Stimulated activated CD4-positive, alpha-beta T cell treated with anti-CD3 and anti-CD28 coated beads, Interleukin-15, amount 100 ng/mL, for 48 hours (primary cell): ENCODE measurements around the gene FBXO33.
"Not testable (repeated sequence)": the region's sequence is repeated elsewhere in the genome, so short reads cannot be mapped to it uniquely, and the experiment has no call there.

Source experiments
- DNase-seq, 2 donors: peaks; one replicate each; pipeline ENCODE4 v3.0.0-alpha.2; 2020; ENCODE audit warnings: low read depth in 2 of 2

Gene FBXO33

DNA sequence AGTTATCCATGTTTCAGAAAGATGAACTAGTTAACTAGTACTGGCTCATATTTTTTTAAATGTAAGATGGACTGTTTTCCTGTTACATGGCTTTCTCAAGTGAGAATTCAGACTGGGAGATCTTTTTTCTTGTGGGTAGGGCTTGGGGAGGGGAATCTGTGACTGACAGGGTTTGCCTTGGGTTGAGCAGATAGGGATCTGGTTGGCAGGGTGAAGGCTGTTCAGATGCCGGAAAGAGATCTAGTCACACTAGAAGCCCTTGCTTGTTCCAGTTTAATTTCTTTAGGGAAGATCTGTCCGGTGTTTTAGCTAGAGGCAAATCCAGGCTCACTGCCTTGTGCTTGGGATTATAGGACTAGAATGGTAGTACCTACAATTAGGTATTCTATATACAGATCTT, 63.2 kb downstream of the FBXO33 start:
- no peak for DNase-seq

DNA sequence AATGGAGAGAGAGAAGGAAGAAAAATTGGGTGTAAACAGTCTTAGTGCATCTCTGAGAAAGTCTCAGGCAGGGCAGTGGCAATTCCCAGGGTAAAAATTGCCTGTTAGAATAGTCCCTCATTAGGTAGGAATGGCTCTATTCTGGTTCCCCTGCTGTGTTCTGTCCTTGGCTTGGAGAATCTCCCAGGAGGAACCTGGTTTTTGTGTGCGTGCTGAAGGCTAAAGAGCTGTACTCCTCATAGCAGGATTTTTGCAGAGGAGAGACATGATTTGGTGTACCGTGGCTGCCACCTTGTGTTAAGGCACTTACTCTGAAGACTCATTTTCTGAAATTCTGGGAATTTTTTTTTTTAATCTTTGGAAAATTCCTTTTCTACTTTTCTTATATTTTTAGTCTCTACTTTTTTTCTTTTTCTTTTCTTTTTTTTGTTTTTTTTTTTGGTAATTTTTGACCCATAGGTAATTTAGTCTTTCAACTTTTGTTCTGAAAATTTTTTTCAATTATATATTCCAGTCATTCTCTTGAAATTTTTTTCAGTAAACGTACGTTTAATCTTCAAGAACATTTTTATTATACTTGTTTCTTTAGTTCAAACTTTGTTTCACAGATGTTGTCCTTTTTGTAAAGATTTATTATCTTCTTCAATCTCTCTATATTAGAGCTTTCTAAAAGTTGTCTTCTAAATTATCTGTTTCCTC, 63.8 kb downstream of the FBXO33 start:
- DNase-seq, result no peak

DNA sequence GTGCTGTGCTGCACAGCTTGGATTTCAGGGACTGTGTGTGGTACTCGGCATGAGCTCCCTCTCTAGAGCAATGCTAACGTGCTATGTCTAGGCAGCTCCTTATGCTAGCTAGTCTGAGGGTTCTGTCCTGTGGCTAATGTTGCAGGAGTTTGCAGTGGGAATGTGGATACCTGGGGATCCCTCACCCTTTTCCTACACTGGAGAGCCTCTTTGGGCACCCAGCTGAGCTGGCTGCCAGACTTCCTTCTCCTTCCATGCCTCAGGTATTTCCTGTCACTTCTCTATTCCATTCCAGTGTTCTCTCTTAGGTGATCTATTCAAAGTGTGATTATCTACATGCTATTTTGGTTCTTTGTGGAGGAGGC, 64.9 kb downstream of the FBXO33 start:
- no peak for DNase-seq

GRCh38 chr14:39366460-39367386, 65.5 kb downstream of the FBXO33 start:
- DNase-seq, result no peak

DNA sequence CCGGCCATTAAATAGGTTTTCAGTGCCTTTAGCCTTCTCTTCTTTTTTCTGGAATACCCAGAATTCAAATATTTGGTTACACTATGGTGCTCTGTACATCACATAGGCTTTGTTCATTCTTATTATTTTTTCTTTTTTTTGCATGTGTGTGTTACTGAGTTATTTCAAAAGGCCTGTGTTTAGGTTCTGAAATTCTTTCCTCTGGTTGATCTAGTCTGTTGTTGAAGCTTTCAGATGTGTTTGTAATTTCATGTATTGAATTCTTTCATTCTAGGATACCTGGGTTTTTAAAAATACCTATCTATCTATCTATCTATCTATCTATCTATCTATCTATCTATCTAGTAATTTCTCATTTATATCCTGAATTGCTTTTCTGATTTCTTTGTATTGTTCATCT, 66.9 kb downstream of the FBXO33 start:
- no peak for DNase-seq

DNA sequence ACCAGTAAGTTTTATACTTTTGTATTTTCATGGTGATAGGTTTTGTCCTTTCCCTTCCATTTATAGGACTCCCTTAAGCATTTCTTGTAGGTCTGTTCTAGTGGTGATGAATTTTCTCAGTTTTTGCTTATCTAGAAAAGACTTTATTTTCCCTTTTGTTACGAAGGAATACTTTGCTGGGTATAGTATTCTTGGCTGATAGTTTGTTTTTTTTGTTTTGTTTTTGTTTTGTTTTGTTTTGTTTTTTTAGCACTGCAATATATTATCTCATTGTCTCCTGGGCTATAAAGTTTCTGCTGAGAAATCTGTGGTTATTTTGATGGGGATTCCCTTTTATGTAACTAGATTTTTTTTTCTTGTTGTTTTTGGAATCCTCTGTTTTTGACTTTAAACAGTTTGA, 67.7 kb downstream of the FBXO33 start:
- DNase-seq, result no peak

- not testable (repeated sequence) for DNase-seq
Measured at GRCh38 chr14:39361556-39361955, 70.7 kb downstream of the FBXO33 start.

GRCh38 chr14:39360316-39360715, 71.9 kb downstream of the FBXO33 start:
- DNase-seq, result no peak

GRCh38 chr14:39359069-39359468, 73.2 kb downstream of the FBXO33 start:
- not testable (repeated sequence) for DNase-seq

- DNase-seq, result no peak
Measured at GRCh38 chr14:39351708-39352107, 80.5 kb downstream of the FBXO33 start.

DNA sequence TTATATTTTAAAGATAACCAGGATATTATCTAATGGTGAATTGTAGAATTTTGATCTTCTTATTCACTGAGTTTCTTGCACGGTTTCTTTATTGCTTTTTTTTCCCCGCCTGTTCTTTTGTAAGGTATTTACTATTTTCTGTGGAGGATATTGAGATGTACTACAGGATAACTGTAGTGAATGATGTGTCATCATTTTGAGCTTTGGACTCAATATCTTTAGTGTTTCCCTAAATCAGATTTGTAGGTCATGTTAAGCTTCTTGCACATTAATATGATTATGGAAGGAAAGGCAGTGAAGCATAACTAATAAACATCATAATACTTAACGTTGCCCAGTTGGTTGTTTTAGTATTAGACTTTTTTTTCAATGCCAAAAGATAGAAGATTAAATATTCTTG, 81.4 kb downstream of the FBXO33 start:
- no peak for DNase-seq
